ENCODE results near the gene QSOX2.

QSOX2 gene

DNA sequence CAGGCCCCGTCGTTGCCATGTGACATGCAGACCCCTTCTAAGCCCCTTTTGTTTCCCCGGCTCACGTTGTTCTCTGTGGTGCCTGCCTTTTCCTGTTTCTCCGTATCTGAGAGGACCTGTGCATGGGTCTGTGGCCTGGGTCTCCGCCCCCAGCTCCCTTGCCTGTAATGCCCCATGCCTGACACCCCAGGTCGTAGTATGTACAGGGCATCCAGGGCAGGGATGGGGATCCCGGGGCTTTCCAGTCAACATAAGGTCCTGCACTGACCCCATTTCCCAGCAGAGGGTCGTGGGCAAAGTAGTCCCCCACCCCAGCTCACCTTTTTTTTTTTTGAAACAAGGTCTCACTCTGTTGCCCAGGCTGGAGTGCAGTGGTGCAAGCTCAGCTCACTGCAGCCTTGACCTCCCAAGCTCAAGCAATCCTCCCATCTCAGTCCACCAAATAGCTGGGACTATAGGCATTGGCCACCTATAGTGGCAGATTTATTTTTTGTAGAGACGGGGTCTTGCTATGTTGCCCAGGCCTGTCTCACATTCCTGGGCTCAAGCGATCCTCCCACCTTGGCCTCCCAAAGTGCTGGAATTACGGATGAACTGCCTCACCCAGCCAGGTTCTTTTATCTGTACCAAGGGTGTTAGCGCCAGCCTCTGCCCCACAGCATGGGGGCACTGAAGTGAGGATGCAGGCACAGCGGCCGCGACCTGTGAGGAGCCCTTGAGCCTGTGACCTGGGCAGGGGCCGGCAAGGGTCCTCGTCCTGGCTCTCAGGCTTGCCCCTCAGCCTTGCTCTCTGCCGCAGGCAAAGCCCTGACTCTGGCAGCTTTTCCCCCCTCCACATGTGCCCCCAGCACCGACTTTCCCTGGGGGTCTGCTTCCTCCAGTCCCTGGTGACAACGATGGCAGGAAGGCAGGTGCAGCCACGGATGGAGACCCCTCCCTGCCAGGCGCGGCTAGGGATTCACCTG lies 19.1 kb upstream of the QSOX2 start:
- DNase-seq (ENCODE audit: low read depth) = no peak

DNA sequence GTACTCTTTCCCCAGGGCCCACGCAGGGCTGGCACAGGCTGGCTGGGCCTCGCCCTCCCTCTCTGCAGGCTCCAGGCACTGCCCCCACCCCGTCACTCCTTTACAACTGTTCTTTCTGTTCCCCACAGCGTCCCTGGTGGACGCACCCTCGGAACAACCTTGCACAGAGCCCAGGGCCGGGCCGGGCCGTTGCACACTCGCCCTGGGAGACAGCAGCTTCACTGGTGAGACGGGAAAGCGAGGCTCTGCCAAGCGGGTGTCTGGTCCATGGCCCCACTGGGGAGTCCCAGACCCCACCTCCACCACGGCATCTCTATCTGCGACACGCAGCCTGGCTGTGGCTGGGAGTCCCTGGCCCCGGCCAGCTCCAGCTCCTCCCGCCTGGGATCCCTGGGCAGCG lies 18.4 kb upstream of the QSOX2 start:
- no peak for DNase-seq (ENCODE audit: low read depth)

DNA sequence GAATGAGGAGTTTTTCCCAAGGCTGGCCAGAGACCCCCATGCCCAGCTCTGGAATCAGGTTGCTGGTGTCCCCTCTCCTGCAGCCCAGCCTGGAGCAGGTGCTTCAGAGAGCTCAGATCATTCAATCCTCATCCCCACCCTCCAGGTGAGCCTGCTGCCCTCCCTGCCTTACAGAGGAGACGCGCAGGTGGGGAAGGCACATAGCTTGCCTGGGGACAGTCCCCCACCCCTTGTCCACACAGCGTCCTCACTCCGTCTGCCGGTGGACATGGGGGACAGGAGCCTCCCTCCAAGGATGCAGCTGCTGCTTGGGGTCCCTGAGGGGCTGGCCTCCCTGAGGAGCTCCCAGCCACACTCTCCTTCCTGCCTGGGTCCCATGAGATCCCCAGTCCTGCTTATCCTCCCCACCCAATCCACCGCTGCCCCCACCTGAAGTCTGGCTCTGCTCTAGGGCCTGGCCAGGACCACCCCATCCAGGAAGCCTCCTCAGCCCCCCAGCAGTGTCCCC lies 17.1 kb upstream of the QSOX2 start:
- no peak for DNase-seq (ENCODE audit: low read depth)

DNA sequence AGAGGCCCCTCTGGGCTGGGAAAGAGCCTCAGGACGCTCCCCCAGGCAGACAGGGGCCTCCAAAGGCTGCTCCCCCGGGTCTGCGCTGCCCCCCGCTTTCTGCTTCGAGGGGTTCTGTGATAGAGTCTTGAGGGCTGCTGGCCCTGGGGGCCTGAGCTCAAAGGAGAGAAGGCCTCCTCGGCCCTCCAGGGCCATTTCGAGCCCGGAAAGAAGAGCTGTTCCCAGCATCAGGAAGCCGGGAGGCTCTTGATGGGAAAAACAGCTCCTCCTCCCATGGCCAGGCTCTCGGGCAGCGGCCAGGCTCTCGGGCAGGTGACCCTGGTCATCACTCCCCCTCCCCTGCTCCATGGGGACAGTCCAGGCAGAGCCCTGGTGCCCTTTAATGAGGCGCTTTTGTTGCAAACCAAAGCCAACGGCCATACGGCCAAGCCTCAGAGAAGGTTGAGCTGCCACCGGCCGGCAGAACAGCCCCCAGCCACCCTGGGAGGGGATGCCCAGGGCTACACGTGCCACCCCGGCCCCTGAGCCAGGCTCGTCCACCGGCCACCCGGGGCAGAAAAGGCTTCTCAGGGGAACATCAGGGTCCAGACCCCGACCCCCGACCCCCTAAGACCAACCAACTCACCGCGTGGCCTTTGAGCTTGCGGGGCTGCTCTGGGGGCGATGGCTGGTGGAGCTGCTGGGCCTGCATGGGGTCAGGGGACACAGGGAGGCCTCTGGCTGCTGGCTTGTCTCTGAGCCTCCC lies 16.2 kb upstream of the QSOX2 start:
- DNase-seq (ENCODE audit: low read depth) = no peak

DNA sequence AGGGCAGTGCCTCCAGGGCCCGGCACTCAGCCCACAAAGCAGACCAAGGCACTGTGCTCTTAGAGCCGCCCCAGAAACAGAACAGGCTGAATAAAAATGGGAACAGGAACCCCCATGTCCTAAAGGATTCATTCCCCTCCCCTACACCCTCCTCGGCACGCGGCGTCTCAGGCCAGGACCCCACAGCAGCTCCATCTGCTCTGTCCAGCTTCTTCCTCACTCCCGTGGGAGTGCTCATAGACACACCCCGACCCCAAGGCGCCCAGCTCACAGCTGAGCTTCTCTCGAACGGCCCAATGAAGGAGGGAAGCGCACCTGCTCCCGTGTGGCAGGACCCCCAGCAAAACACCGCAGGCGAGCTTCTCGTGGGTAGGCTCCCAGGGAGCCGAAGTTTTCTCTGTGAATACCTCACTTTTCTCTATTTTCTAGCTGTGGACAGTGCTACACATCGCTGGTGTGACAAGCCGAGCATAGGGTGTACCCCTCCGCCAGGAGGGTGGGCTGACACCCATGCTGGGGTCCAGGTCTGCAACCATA lies 15.4 kb upstream of the QSOX2 start:
- no peak for DNase-seq (ENCODE audit: low read depth)

DNA sequence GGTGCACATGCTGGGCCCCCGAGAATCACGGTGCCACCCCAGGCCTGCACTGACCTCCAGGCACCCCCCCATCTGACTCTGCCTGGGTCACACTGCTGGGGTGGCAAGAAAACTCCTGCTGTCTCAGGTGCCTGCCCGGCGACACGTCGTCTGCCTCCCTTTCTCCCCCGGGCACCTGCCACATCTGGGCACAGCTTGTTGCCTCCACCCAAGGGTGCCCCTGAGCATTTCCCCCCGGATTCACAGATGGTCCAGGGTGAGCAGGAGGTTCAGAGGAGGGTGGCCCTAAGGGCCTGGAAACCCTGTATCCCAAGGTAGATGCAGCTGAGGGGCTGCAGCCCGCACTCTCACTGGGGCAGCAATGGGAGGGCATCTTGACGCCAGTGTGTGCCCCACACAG lies 14.9 kb upstream of the QSOX2 start:
- DNase-seq (ENCODE audit: low read depth) = no peak

DNA sequence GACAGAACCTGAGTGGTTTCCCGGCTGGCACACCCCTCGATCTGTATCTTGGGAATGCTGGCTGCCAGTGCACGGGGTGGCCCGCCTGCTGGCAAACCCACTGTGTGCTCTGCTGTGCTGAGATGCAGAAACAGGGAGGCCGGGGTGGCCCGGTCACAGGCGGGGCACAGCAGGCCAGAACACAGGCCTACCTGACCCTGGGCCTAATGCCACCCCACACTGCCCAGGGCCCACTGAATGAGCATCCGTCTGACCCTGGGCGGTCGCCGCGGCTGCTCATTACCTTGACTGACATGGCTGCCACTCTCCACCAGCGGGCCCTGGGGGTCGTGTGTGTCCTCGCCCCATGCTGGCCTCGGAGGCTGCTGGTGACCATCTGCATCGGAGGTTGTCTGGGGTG lies 14.2 kb upstream of the QSOX2 start:
- DNase-seq (ENCODE audit: low read depth) = no peak

DNA sequence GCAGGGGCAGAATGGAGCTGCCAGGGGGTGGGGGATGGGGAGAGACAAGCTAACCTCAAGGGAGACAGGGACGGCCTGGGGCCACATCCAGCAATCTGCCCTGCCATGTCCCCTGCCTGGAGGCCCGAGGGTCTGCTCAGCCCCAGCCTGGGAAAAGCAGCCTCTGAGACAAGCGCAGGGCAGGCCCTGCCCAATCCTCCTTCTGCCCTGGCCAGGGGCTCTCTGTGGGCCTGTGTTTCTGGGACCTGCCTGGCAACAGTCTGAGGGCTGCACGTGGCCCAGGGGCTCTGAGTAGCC lies 13.9 kb upstream of the QSOX2 start:
- no peak for DNase-seq (ENCODE audit: low read depth)

DNA sequence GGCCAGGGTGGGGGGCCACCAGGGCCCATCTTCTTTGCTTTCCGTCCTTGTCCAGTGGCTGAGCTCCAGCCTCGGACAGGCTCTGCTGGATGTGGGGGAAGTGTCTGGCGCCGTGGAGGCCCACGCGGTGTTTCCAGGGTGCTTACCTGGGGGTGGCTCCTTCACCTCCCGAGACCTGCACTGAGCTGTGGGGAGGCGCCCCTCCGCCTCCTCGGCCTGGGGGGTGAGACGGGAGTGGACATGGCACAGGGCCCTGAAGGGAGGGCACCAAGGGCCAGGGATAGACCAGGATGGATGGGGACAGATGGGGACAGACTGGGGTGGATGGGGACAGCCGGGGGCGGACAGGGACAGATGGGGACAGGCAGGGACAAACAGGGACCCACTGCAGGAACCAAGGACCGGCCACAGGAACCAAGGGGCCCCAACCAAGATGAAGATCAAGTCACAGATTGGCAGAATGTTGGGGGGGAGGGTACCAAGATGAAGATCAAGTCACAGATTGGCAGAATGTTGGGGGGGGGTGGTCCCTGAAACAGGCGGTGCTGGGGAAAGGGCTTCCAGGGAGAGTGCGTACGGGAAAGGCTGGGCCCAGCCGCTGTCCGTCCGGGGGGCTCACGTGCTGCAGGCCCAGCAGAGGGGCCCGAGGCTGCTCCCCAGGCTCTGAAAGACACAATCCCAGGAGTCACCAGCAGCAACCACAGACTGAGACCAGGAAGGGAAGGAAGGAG lies 13.3 kb upstream of the QSOX2 start:
- DNase-seq (ENCODE audit: low read depth) = no peak

DNA sequence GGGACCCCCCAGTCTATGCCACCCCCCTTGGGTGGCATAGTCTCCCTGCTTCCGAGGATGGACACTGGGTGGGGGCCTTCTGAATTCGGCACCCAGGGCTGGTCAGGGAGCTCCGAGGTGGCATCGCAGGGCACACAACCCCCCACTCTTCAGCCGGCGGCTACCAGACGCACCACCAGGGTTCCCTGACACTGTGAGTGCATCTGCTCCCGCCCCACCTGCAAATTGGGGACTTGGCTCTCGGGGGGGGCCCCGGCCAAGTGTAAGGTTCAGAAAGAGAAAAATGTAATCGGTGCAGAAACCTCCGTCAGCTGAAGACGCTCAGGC lies 12.7 kb upstream of the QSOX2 start:
- no peak for DNase-seq (ENCODE audit: low read depth)

DNA sequence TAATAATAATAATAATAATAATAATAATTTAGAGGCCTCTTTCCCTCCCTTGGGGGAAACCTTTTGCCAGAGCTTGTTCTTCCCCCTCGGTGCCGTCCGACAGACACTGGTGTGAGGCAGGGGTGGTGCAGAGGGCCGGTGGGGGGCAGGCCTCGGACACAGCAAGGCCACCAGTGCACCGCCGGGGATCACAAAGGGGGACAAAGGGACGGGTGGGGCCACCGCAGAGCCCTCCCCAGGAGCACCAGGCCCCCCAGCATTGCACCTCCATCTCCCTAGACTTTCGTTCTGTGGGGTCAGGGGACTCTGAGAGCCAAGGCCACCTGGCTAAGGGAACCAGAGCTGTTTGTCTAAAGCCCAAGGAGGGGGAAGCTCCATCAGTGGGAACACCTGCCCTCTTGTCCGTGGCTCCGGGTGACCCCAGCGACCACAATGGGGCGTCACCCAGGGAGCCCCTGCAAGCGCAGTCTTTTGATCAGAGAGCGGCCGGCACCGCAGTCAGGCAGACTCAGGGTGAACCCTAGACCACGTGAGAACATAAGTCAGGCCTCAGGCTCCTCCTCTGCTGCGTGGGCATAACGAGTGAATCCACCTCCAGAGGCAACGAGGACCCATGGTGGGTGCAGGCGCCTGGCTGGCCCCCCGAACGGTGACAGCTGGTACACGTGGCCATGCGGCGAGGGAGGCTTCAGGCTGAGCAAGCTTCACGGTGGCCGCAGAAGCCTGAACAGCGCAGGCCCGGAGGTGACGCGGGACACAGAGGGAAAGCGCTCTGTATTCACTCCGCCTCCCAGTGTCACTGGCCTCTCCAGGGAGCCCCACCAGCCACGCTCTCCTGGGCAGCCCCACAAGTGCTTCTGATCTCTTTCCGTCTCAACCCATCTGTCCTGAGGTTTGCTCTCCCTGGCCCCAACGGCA lies 12.0 kb upstream of the QSOX2 start:
- no peak for DNase-seq (ENCODE audit: low read depth)

DNA sequence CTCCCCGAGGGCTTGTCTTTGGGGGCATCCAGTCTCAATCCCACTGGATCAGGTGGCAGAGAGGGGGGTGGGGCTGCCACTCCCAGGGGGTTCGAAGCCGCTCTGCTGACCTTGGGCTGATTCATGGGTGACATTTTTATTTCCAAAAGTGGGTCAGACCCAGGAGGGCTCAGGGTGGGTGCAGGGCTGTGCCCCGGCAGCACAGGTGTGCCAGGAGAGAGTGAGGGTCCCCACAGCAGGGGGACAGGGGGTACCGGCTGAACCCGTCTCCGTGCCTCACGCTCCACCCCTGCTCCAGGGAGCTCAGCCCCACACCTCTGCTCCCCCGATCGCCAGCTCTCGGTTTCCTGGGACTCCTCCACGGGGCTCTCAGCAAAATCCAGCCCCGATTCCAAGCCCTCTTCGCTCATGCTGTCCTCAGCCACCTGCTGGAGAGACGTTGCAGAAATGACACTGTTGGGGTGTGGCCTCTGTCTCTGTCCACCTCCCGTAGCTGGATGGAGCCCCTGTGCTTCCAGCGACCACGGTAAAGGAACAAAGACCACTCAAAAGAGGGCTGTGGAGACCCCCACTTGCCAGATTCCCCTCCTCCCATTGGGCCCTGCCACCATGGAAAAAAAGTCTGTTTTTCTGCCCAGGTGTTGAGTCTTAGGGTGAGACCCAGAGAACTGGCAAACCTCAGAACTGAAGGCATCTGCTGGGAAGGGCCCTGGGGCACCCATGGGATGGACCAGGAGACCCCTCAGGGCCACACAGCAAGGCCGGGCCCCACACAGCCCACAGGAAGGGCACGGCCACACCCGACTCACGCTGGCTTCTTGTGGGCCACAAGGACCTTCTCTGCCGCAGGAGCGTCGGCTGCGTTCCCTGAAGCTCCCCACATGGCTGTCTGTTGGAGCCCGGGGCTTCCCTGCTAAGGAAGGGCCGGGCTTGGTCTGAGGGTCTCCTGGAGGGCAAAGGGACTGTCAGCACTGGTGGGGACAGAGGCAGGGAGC lies 10.6 kb upstream of the QSOX2 start:
- no peak for DNase-seq (ENCODE audit: low read depth)

DNA sequence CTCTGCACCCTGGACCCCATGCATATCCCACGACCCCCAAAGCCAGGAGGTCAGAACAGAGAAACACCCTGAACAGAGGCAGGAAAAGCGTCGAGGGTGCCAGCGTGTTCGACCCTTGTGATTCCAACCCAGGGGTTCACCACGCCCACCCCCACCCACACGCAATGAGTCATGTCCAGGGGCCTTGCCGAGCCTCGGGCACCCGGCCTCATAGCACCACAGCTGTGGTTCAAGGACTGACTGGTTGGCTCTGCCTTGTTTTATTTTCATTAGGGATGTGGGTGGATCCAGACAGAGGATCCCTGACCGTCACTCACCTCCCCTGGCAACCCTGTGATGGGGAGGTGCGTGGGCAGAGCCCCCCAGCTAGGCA lies 9.5 kb upstream of the QSOX2 start:
- DNase-seq (ENCODE audit: low read depth) = no peak

DNA sequence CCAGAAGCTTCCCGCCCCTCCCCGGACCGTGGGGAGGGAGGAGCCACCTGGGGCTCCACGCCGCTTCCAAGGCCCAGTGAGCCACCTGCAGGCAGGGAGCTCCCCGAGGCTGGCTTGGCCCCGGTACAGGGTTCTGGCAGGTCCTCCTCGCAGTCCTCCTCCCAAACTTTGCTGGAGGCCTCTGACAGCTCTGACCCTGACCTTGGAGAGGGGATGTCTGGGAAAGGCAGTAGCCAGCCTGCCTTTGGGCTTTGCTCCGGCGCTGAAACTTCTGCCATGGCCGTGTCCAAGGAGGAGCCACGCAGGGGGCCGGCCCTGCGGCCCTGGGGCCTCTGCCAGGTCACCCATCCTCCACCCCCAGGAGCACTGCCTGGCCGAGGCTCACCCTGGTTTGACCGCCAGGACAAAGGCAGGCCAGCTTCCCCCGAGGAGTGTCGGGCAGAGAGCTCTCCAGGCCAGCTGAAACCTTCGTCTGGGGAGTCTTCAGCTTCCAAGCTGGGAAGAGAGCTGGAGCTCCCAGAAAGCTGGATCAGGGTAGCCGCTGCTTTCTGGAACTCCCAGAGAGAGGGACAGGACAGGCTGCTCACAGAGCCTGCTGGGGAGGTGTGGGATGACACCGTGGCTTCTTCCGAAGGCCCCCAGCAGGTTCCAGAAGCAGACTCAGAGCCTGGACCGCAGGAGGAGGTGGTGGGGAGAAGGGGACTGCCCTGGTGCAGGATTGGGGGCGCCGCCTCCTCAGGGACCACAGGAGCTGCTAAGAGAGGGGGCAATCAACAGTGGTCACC lies 9.0 kb upstream of the QSOX2 start:
- DNase-seq (ENCODE audit: low read depth) = no peak

DNA sequence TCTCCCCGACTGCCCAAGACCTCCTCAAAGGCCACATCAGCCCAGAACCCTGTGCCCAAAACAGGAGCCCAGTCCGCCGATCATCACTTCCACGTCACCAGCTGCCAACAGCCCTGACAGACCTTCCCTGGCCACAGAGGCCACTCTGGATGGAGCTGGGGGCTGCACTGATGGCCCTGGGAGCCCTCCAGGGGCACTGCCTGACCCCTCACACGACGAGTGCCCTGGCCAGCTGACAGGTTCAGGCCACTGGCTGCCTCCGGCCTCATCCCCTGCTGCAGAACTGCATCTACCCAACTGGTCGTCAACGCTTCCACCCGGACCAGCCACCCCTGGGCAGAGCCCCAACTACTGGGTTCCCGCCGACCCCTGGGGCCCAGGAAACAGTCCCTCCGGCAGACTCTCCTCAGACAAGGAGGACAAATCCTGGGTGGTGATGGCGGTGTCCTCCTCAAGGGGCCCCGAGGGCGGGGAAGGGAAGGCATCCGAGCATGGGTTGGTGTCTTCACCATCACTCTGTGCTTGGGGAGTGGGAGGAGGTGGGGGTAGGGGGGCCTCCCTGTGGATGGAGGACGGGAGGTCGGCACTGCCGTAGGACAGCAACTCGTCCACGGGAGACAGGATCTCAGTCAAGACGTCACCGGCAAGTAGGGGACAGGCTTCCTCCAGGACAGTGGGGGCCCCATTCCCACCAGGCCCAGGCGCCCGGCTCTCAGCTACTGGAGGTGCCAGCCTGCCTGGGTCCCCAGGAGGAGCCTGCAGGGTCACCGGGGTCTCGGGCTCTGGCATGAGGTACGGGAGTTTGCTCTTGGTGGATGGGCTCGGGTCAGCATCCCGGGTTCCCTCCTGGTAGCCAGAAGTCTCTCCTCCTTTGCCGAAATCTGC lies 7.9 kb upstream of the QSOX2 start:
- no peak for DNase-seq (ENCODE audit: low read depth)

DNA sequence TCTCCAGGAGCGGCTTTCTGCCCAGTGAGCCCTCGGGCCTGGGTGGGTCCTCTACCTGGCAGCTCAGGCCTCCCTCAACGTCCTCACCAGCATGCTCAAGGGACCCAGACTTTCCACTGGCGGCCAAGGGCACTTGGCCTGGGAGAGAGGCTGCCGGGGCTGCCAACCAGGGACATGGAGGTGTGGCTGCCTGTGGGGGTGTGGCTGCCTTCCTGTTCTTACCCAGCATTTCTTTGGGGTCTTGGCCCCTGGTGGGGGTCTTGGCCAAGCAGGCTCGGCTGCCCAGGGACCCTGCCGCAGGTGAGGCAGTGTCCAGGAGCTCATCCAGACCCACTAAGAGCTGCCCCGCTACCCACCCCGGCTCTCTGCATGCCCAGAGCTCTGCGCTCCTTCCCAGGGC lies 7.2 kb upstream of the QSOX2 start:
- DNase-seq (ENCODE audit: low read depth) = no peak

DNA sequence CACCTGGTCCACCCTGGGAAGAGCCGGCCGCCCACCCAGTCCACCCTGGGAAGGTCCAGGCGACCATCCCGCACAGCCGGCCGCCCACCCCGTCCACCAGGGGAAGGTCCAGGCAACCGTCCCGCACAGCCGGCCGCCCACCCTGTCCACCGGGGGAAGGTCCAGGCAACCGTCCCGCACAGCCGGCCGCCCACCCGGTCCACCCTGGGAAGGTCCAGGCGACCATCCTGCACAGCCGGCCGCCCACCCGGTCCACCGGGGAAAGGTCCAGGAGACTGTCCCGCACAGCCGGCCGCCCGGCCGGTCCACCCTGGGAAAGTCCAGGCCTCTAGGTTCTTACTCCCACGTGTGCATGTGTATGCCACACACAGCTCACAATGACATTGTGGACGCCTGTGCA lies 6.7 kb upstream of the QSOX2 start:
- no peak for DNase-seq (ENCODE audit: low read depth)

Measured in fibroblast of gingiva (primary cell).